GM18951 (cell line): Measurements from ENCODE around the gene BRAF.
"Not testable (repeated sequence)": the region's sequence is repeated elsewhere in the genome, so short reads cannot be mapped to it uniquely, and the experiment has no call there.

Experiments used
- POLR2A ChIP-seq: IDR thresholded peaks from 4 replicates; pipeline ENCODE4 v1.6.1; 2011; ENCODE audit warnings: mild to moderate bottlenecking; ENCODE audit not compliant: insufficient read length, insufficient read depth; ENCODE audit errors: extremely low read depth
- in situ Hi-C: fragments of 300-500 bp; cut with MboI; formaldehyde crosslinking; loops from one replicate; pipeline ENCODE4 v1.12.0; 2022; ENCODE audit warnings: low sequenced_read_pairs, mixed read lengths, inconsistent platforms; ENCODE audit not compliant: unreplicated experiment

Gene BRAF

GRCh38 chr7:140831724-140832123 is 93.0 kb downstream of the BRAF start:
- in situ Hi-C loops = no loop called here
- TF ChIP-seq POLR2A = no peak

DNA sequence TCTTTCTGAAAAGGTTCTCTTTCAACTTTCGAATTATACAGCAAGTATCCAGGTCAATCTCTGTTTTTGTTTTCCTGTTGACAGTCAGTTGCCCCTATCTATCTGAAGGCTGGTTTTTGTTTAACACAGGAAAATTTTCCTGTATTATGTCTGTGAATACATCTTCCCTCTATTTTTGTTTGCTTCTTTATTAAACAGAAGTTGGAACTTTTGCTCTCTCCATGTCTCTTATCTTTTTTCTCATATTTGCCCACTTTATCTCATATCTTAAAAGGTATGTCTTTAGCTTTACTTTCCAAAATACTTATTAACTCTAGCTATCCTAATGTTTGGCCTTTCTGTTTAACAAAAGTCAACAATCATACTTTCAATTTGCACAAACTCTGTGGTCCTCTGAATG is 95.0 kb downstream of the BRAF start:
- TF ChIP-seq POLR2A = no peak
- in situ Hi-C loops = no loop called here

DNA sequence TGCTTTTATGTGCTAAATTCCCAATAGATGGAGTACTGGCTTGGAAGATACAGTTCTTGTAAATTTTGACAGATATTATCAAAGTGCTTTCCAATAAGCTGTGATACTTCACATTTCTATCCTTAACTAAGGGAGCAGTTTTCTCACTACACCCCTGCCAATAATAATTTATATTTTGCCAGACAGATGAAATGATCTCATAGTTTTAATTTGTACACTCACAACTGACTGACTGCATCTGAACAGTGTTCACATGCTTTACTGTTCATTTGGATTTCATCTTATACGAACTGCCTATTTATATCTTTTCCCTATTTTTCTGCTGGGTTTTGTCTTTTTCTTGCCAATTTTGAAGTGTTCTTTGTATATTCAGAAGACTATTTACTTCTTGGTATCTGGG is 96.0 kb downstream of the BRAF start:
- no peak for TF ChIP-seq POLR2A

DNA sequence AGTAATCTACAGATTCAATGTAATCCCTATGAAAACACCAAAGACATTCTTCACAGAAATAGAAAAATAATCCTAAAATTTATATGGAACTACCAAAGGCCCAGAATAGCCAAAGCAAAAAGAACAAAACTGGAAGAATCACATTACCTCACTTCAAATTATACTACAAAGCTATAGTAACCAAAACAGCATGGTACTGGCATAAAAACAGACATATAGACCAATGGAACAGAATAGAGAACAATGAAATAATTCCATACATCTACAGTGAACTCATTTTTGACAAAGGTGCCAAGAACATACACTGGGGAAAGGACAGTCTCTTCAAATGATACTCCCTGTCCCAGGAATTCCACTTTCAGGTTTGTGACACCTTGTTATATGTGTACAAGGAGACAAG is 107.3 kb downstream of the BRAF start:
- in situ Hi-C loops = loop anchor here (10.0 kb wide), 1 partner anchor 187 kb away; no protein-coding TSS in a partner anchor

More for the DNA sequence above, 96.0 kb downstream of the BRAF start:
- in situ Hi-C loops = no loop called here

DNA sequence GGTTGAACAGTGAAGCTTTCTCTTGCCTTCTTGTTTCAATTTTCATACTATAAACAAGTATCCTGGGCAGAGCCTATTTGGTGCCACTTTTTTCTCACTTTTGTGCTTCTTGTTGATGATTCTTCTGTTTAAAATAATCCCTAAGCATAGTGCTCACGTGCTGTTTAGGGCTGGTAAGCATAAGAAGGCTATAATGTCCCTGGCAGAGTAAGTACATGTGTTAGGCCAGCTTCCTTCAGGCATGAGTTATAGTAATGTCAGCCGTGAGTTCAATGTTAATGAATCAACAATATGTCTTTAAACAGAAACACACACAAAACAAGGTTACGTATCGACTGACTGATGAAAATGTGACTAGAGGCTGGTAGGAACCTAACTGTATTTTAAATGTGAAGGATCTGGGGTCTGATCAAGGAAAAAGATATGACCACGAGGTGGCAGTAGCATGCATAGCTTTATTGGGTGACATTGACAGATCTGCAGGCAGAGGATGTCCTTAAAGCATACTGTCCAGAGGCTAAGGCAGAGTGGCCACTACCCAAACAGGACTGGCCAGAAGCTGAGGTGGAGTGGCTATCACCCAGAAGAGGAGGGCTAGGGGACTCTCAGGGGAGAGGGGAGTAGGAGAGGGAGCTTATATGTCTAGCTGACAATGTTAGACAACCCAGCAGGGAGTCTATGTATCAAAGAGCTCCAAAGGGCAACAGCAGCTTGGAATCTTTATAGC is 113.7 kb downstream of the BRAF start:
- TF ChIP-seq POLR2A = no peak
- in situ Hi-C loops = loop anchor here (10.0 kb wide), 1 partner anchor 194 kb away; no protein-coding TSS in a partner anchor

DNA sequence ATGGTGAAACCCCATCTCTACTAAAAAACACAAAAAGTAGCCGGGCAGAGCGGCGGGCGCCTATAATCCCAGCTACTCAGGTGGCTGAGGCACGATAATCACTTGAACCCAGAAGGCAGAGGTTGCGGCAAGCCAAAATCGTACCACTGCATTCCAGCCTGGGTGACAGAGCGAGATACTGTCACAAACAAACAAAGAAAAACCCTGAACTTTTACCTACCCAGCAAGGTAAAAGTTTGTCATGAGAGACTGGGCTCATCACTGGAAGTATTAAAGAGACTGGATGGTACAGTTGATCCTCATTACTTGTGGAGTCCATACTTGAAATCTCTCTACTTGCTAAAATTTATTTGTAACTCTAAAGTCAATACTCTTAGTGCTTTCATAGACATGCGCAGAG is 114.3 kb downstream of the BRAF start:
- in situ Hi-C loops = loop anchor here (10.0 kb wide), 1 partner anchor 194 kb away; no protein-coding TSS in a partner anchor
- TF ChIP-seq POLR2A = no peak

DNA sequence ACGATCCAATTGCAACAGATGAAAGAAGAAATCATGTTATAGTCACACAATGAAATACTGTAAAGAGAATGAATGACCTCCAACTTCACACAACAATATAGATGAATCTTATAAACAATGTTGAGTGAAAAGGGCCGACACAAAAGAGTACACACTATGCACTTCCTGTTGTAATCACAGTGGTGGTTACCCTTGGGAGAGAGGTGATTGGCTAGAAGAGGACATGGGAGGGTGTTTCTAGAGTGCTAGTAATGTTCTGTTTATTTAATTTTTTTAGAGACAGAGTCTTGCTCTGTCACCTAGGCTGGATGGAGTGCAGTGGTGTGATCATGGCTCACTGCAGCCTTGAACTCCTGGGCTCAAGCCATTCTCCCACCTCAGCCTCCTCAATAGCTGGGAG is 145.8 kb downstream of the BRAF start:
- in situ Hi-C loops = no loop called here
- TF ChIP-seq POLR2A = no peak

DNA sequence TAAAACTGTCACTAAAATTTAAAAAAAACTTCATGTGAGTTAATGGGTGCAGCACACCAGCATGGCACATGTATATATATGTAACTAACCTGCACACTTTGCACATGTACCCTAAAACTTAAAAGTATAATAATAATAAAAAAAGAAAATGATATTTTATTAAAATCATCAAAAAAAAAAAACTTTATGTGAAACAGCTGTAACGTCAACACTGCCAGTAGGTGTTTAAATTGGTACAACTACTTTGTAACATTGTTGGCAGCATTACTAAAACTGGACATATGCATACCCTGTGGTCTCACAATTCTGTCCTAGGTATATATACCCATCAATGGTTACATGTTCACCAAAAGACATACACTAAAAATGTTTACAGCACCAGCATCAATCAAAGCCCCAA is 146.2 kb downstream of the BRAF start:
- TF ChIP-seq POLR2A = no peak
- in situ Hi-C loops = no loop called here

DNA sequence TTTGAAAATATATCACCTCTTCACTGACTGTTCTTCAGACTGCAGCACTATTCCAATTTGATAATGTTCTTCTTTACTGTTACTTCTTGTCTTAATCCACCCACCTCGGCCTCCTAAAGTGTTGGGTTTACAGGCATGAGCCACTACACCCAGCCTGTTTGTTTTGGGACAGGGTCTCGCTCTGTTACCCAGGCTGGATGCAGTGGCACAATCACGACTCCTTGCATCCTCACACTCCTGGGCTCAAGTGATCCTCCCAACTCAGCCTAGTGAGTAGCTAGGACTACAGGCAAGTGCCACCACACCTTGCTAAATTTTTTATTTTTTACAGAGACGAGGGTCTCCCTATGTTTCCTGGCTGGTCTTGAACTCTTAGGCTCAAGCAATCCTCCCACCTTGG is 150.4 kb downstream of the BRAF start:
- in situ Hi-C loops = no loop called here

DNA sequence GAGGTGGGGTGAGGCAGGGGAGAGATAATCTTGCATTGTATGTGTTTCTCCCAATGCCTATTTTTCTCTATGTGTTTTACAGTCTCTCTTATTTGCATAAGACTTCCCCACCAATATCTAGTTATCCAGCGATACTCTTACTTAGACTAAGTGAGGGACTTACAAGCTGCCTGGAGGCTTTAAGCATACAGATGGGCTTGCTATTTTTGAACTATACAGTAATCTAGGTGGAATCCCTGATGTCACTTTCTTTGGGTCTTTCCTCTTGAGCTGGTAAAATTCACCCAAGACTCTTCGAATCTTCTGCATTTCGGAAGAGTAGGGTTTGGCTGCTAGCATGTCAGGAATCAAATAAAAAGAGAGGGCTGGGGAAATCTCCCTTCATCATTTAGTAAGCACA is 151.6 kb downstream of the BRAF start:
- in situ Hi-C loops = no loop called here
- no peak for TF ChIP-seq POLR2A

More for the DNA sequence above, 150.4 kb downstream of the BRAF start:
- TF ChIP-seq POLR2A = no peak

- in situ Hi-C loops = no loop called here
- no peak for TF ChIP-seq POLR2A
These were observed 152.9 kb downstream of the BRAF start for GRCh38 chr7:140771826-140772225.

GRCh38 chr7:140769852-140770251 is 154.9 kb downstream of the BRAF start:
- in situ Hi-C loops = no loop called here
- no peak for TF ChIP-seq POLR2A

DNA sequence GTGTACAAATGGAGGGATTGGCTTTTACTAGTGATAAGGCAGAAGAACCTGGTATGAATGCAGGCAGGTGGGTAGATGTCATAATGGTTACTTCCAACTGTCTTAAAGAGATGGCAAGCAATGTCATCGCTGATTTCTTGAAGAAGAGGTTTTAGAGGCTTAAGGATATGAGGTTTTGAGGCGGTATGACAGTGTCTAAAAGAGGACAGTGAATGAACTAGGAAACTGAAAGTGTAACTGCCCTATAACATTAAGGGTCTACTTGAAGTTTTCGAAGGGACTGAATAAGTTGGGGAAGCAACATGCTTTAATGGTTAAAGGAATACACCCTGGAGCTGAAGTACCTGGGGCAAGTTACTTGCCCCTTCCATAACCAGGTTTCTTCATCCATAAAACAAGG is 157.3 kb downstream of the BRAF start:
- in situ Hi-C loops = no loop called here

GRCh38 chr7:140765441-140765840 is 159.3 kb downstream of the BRAF start:
- in situ Hi-C loops = not testable (repeated sequence)

More for the DNA sequence above, 157.3 kb downstream of the BRAF start:
- TF ChIP-seq POLR2A = no peak

- in situ Hi-C loops = not testable (repeated sequence)
These were observed 161.6 kb downstream of the BRAF start for GRCh38 chr7:140763166-140763565.

GRCh38 chr7:140761375-140761774 is 163.4 kb downstream of the BRAF start:
- in situ Hi-C loops = not testable (repeated sequence)
